Measurements from ENCODE around the gene MLKL.
A peak's percentile ranks its signal among the peaks of the same experiment; 100 is the strongest.
"Not testable (repeated sequence)": the region's sequence is repeated elsewhere in the genome, so short reads cannot be mapped to it uniquely, and the experiment has no call there.

The MLKL gene

DNA sequence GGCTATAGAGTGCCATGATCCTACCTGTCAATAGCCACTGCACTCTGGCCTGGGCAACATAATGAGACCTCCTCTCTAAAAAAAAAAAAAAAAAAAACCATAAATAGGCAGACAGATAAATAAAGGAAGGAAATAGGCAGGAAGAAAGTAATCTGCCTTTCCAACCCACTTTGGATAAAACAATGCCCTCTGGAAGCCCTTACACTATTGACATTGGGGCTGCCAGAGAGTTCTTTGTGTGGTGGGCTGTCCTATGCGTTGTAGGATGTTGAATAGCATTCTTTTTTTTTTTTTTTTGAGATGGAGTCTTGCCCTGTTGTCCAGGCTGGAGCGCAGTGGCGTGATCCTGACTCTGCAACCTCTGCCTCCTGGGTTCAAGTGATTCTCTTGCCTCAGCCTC lies 26.8 kb downstream of the MLKL start:
- H3K4me3 ChIP-seq (replicated peaks in 1 of 2; ENCODE audit: low read depth in 2 of 2, low read length in 2 of 2), result no peak overlapping the region
- DNase-seq (ENCODE audit: low read depth in 2 of 2), result no peak

DNA sequence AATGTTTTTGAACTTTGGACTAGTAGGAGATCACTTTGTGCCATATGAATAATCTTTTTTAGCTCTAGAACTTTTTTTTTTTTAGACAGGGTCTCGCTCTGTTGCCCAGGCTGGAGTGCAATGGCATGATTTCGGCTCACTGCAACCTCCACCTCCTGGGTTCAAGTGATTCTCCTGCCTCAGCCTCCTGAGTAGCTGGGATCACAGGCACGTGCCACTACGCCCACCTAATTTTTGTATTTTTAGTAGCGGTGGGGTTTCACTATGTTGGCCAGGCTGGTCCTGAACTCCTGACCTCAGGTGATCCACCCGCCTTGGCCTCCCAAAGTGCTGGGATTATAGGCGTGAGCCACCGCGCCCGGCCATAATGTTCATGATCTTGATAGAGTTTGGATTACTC lies 31.8 kb downstream of the MLKL start:
- DNase-seq (ENCODE audit: low read depth in 2 of 2); H3K4me3 ChIP-seq (replicated peaks in 1 of 2; ENCODE audit: low read depth in 2 of 2, low read length in 2 of 2): not testable (repeated sequence)

More for the DNA sequence above, 26.8 kb downstream of the MLKL start:
- no peak for TF ChIP-seq CTCF (IDR thresholded peaks at IDR 0.05; ENCODE audit: low read depth, low read length)

DNA sequence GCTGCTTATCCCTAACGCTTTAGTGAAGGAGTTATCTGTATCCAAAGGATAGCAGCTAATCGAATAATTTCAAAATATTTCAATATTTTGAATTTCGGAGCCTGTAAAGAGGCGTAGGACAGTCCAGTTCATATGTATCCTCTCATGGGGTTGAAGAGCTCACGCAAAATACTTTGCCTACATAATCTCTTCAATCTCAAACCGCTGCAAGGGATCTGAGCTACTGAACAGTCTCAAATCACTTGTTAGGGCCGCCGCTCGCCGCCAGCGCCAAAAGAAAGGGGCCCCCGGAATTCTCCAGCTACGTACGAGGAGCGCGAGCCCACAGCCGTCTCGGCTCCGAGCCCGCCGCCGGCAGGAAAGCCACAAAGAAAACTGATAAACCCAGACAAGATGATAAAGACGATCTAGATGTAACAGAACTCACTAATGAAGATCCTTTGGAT lies 33.4 kb downstream of the MLKL start:
- DNase-seq (ENCODE audit: low read depth in 2 of 2), result peak; percentile 19 to 35
- no peak for TF ChIP-seq CTCF (IDR thresholded peaks at IDR 0.05; ENCODE audit: low read depth, low read length)
- H3K4me3 ChIP-seq (replicated peaks in 1 of 2; ENCODE audit: low read depth in 2 of 2, low read length in 2 of 2), result peak overlapping the region; percentile 52 to 61

DNA sequence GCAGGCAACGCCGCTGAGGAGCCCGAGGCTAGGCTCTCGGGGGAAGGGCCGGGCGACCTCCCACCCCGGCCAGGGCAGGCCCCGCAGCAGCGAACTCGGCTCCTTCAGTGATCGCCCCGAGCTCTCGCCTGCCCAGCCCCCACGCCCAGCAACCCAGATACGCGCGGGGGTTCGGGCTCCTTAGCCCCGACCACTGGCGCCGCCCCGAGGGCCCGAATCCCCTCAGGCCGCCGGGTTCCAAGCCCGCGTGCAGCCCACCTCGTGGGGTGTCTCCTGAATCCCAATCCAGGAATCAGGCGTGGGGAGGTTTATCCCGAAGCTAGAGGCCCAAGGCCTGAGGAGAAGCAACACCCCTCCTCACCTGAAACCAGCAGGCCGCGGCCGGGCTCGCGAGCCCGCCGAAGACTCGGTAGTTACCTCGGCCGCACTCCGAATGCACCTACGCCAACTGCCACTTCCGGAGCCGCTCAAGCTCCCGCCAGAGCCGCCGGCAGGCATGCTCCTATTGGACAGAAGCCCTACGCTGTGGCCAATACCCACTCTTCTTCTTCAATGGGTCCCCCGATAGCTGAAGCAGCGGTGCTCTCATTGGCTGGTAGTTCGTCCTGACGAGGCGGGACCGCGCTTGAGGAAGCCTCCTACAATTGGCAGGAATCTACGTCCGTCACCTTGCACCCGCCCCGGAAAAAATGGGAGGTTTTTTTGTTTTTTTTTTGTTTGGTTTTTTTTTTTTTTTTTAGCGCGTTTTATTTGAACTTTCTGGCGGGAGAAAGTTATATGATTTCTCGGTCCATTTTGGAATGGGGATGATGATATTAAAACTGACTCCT lies 34.0 kb downstream of the MLKL start, which contains the start of gene RFWD3:
Gene RFWD3, minus strand, starts transcription at position 453 of the 830 bp plus-strand sequence. CDS start 5,428 bp downstream, outside the sequence.
- DNase-seq (ENCODE audit: low read depth in 2 of 2), result peak; percentile 99
- no peak for TF ChIP-seq CTCF (IDR thresholded peaks at IDR 0.05; ENCODE audit: low read depth, low read length)
- H3K4me3 ChIP-seq (replicated peaks in 1 of 2; ENCODE audit: low read depth in 2 of 2, low read length in 2 of 2), result peak within 1 kb of the TSS; percentile 88 to 91

GRCh38 chr16:74666010-74666421 lies 34.6 kb downstream of the MLKL start:
- TF ChIP-seq CTCF (IDR thresholded peaks at IDR 0.05; ENCODE audit: low read depth, low read length), result no peak
- DNase-seq (ENCODE audit: low read depth in 2 of 2), result no peak
- H3K4me3 ChIP-seq (replicated peaks in 1 of 2; ENCODE audit: low read depth in 2 of 2, low read length in 2 of 2), result peak overlapping the region; percentile 88 to 91

DNA sequence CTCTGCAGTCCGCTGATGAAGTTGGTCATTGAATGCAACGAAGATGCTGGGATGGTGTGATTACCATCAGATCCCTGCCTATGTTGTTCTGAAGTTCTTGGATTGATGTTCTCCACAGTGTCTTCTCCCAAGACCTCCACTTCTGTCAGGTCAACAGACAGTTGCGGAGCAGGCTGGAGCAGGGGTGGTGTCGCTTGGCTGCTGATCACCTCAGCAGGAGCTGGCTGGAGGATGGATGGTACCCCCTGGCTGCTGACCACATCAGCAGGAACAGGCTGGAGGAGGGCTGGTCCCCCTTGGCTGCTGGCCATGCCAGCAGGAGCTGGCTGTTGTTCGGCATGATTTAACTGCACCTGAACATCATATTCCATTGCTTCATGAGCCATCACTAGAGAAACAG lies 39.6 kb downstream of the MLKL start:
- TF ChIP-seq CTCF (IDR thresholded peaks at IDR 0.05; ENCODE audit: low read depth, low read length), result no peak
- H3K4me3 ChIP-seq (replicated peaks in 1 of 2; ENCODE audit: low read depth in 2 of 2, low read length in 2 of 2), result no peak overlapping the region
- no peak for DNase-seq (ENCODE audit: low read depth in 2 of 2)

- TF ChIP-seq CTCF (IDR thresholded peaks at IDR 0.05; ENCODE audit: low read depth, low read length), result no peak
- no peak overlapping the region for H3K4me3 ChIP-seq (replicated peaks in 1 of 2; ENCODE audit: low read depth in 2 of 2, low read length in 2 of 2)
- DNase-seq (ENCODE audit: low read depth in 2 of 2), result no peak
Observed at GRCh38 chr16:74660383-74660782, 40.3 kb downstream of the MLKL start.
